ENCODE data around the gene C20orf173. TPM values are rescaled to one million over a fixed set of nuclear protein-coding genes. Genes with fewer than 3 reads are reported as not detected.
"Not testable (repeated sequence)": the region's sequence is repeated elsewhere in the genome, so short reads cannot be mapped to it uniquely, and the experiment has no call there.

Gene C20orf173
- total RNA-seq, 2 experiments from 2014 or later: not detected

- Histone ChIP-seq H3K4me3 (ENCODE audit: low read length) (no peak overlapping the region), H3K36me3 (ENCODE audit: insufficient read depth, low read length) (peaks cover 51% of the 10 kb centered on the region), H3K27me3 (ENCODE audit: control insufficient read depth in 1 of 2, insufficient read depth in 2 of 2, low read length in 2 of 2) (no peaks in the 10 kb centered on the region), H3K9me3 (ENCODE audit: control insufficient read depth in 1 of 2, insufficient read depth in 1 of 2, low read length in 2 of 2) (no peaks in the 10 kb centered on the region), H3K27ac (ENCODE audit: low read depth in 1 of 2, low read length in 2 of 2) (no peak overlapping the region), H3K4me1 (ENCODE audit: insufficient read depth, low read length) (peaks cover 6% of the 10 kb centered on the region)
- Mint-ChIP-seq H3K9me3 (no peaks in the 10 kb centered on the region), H3K4me1 (ENCODE audit: low read depth) (peaks cover 17% of the 10 kb centered on the region), H3K27ac (no peak overlapping the region), H3K4me3 (no peak overlapping the region), H3K36me3 (ENCODE audit: low read depth) (peaks cover 35% of the 10 kb centered on the region), H3K27me3 (no peaks in the 10 kb centered on the region)
- DNase-seq (no peak), ATAC-seq (ENCODE audit: poor library complexity) (no peak)
- ChIA-PET POLR2A (no interaction called here), CTCF (no interaction called here)
- TF ChIP-seq CTCF (IDR thresholded peaks at IDR 0.05): no peak
- intact Hi-C loops (cut with DNase I, micrococcal nuclease): no loop called here
Measured at GRCh38 chr20:35547329-35547728, 17.9 kb upstream of the C20orf173 start.

GRCh38 chr20:35546127-35546526, 16.7 kb upstream of the C20orf173 start:
- Mint-ChIP-seq H3K9me3 (no peaks in the 10 kb centered on the region), H3K4me1 (ENCODE audit: low read depth) (peaks cover 29% of the 10 kb centered on the region), H3K4me3 (no peak overlapping the region), H3K27me3 (no peaks in the 10 kb centered on the region), H3K27ac (no peak overlapping the region), H3K36me3 (ENCODE audit: low read depth) (peaks cover 41% of the 10 kb centered on the region)
- DNase-seq (no peak), ATAC-seq (ENCODE audit: poor library complexity) (no peak)
- TF ChIP-seq CTCF (IDR thresholded peaks at IDR 0.05): no peak
- H3K4me1 ChIP-seq (ENCODE audit: insufficient read depth, low read length): peaks cover 16% of the 10 kb centered on the region
- POLR2A ChIA-PET: no interaction called here
- H3K4me3 ChIP-seq (ENCODE audit: low read length): no peak overlapping the region
- H3K36me3 ChIP-seq (ENCODE audit: insufficient read depth, low read length): peaks cover 42% of the 10 kb centered on the region
- intact Hi-C loops (cut with DNase I, micrococcal nuclease): no loop called here
- H3K27ac ChIP-seq (ENCODE audit: low read depth in 1 of 2, low read length in 2 of 2): no peak overlapping the region
- no peaks in the 10 kb centered on the region for H3K9me3 ChIP-seq (ENCODE audit: control insufficient read depth in 1 of 2, insufficient read depth in 1 of 2, low read length in 2 of 2)
- H3K27me3 ChIP-seq (ENCODE audit: control insufficient read depth in 1 of 2, insufficient read depth in 2 of 2, low read length in 2 of 2): no peaks in the 10 kb centered on the region
- CTCF ChIA-PET: no interaction called here

- CTCF ChIA-PET; H3K9me3 ChIP-seq (ENCODE audit: control insufficient read depth in 1 of 2, insufficient read depth in 1 of 2, low read length in 2 of 2); H3K27ac Mint-ChIP-seq; H3K4me3 Mint-ChIP-seq; H3K27ac ChIP-seq (ENCODE audit: low read depth in 1 of 2, low read length in 2 of 2); POLR2A ChIA-PET; H3K27me3 Mint-ChIP-seq; H3K27me3 ChIP-seq (ENCODE audit: control insufficient read depth in 1 of 2, insufficient read depth in 2 of 2, low read length in 2 of 2); H3K9me3 Mint-ChIP-seq; DNase-seq; H3K4me3 ChIP-seq (ENCODE audit: low read length); ATAC-seq (ENCODE audit: poor library complexity): not testable (repeated sequence)
- Histone ChIP-seq H3K4me1 (ENCODE audit: insufficient read depth, low read length) (peaks cover 18% of the 10 kb centered on the region), H3K36me3 (ENCODE audit: insufficient read depth, low read length) (peaks cover 35% of the 10 kb centered on the region)
- Mint-ChIP-seq H3K36me3 (ENCODE audit: low read depth) (peaks cover 38% of the 10 kb centered on the region), H3K4me1 (ENCODE audit: low read depth) (peaks cover 32% of the 10 kb centered on the region)
- intact Hi-C loops (cut with DNase I, micrococcal nuclease): loop anchor here (5.0 kb wide), 6 partner anchors 72 to 1243 kb away; partner anchors contain the start of genes AAR2 (in 1 of the 2), ACSS2 (in 1 of the 2), AHCY (in 1 of the 2) and SPAG4 (in 1 of the 2)
Measured at GRCh38 chr20:35544941-35545340, 15.5 kb upstream of the C20orf173 start.

GRCh38 chr20:35544436-35544835, 15.0 kb upstream of the C20orf173 start:
- peaks cover 34% of the 10 kb centered on the region for H3K36me3 ChIP-seq (ENCODE audit: insufficient read depth, low read length)
- H3K4me1 ChIP-seq (ENCODE audit: insufficient read depth, low read length): peaks cover 18% of the 10 kb centered on the region
- no peak overlapping the region for H3K27ac Mint-ChIP-seq
- ChIA-PET POLR2A (no interaction called here), CTCF (no interaction called here)
- no peak overlapping the region for H3K27ac ChIP-seq (ENCODE audit: low read depth in 1 of 2, low read length in 2 of 2)
- DNase-seq: no peak
- no peaks in the 10 kb centered on the region for H3K9me3 ChIP-seq (ENCODE audit: control insufficient read depth in 1 of 2, insufficient read depth in 1 of 2, low read length in 2 of 2)
- peaks cover 32% of the 10 kb centered on the region for H3K4me1 Mint-ChIP-seq (ENCODE audit: low read depth)
- no peak for TF ChIP-seq CTCF (IDR thresholded peaks at IDR 0.05)
- no peak for ATAC-seq (ENCODE audit: poor library complexity)
- H3K4me3 Mint-ChIP-seq: no peak overlapping the region
- peaks cover 34% of the 10 kb centered on the region for H3K36me3 Mint-ChIP-seq (ENCODE audit: low read depth)
- no peaks in the 10 kb centered on the region for H3K9me3 Mint-ChIP-seq
- no peak overlapping the region for H3K4me3 ChIP-seq (ENCODE audit: low read length)
- intact Hi-C loops (cut with DNase I, micrococcal nuclease): loop anchor here (5.0 kb wide), 6 partner anchors 73 to 1242 kb away; partner anchors contain the start of genes AAR2 (in 1 of the 2), ACSS2 (in 1 of the 2), AHCY (in 1 of the 2) and SPAG4 (in 1 of the 2)
- H3K27me3 Mint-ChIP-seq: no peaks in the 10 kb centered on the region
- no peaks in the 10 kb centered on the region for H3K27me3 ChIP-seq (ENCODE audit: control insufficient read depth in 1 of 2, insufficient read depth in 2 of 2, low read length in 2 of 2)
